HEK293 (cell line): ENCODE data around the gene CHST9.

Experiments
- ZEB2 ChIP-seq: fragments of 450-650 bp; formaldehyde crosslinking; IDR thresholded peaks from 2 replicates; pipeline ENCODE4 v1.5.1; 2016; ENCODE audit warnings: missing biosample characterization, missing genetic modification characterization
- TF ChIP-seq, protein P1 (sequence below): fragments of 450-650 bp; formaldehyde crosslinking; IDR thresholded peaks from 2 replicates; pipeline ENCODE4 v1.5.1; 2016; ENCODE audit warnings: missing biosample characterization, missing genetic modification characterization

DNA sequence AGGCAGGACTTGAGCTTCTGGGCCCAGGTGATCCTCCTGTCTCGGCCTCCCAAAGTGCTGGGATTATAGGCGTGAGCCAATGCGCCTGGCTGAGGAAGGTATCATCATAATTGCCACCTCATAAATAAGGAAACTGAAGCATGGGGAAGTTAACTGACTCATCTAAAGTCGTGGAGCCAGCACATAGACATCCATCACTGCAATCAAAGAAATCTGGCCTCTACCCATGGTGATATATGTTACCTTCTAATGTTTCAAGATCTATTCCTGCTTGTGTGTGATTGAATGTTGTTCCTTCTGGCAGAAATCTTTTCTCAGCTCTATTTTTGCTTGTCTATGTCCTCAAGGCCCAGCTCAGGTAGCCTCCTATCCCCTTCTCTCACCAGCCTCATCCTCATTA is 214.5 kb downstream of the CHST9 start:
- TF ChIP-seq, protein P1, sequence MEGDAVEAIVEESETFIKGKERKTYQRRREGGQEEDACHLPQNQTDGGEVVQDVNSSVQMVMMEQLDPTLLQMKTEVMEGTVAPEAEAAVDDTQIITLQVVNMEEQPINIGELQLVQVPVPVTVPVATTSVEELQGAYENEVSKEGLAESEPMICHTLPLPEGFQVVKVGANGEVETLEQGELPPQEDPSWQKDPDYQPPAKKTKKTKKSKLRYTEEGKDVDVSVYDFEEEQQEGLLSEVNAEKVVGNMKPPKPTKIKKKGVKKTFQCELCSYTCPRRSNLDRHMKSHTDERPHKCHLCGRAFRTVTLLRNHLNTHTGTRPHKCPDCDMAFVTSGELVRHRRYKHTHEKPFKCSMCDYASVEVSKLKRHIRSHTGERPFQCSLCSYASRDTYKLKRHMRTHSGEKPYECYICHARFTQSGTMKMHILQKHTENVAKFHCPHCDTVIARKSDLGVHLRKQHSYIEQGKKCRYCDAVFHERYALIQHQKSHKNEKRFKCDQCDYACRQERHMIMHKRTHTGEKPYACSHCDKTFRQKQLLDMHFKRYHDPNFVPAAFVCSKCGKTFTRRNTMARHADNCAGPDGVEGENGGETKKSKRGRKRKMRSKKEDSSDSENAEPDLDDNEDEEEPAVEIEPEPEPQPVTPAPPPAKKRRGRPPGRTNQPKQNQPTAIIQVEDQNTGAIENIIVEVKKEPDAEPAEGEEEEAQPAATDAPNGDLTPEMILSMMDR (tag by site-specific recombination): no peak
- TF ChIP-seq ZEB2 (tag by site-specific recombination): no peak
